ENCODE results near the gene IFT25.

The IFT25 gene

DNA sequence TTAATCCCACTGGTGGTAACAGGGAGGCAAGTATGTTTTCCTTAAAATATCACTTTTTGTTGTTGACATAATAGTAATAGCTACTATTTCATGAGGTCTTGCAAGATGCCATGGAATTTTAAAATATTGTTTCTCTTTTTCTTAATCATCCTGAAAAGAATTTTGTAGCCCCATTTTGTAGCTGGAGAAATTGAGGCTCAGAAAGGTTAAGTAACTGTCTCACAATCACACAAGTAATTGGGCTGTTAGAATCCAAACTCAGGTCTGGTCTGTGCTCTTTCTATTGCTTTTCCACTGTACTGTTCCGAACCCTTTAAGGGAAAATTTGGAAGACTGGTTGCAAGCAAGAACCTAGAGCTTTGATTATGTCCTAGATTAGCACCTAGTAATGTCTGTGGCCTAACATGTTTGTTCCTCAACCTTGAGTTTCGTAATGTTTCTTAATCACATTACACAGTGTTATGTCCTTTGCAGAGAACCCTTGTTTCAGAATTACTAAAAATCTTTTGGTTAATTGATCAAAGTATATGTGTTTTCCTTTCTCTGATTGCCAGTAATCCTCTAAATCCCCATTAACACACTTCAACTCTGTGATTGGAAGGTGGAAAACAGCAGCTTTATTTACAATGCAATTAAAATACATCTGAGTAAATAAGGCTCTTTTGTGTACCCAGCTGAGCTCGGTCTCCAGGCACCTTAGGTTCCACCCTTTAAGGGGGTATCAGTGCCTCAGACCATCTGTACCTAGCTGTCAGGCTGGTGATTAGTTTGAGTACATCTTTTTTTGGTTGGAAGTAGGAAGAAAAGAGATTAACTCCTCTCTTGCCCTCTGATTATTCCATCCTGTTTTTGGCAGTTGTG lies 11.0 kb upstream of the IFT25 start:
- Histone ChIP-seq H3K27ac (ENCODE audit: low read length) (no peak overlapping the region), H3K9me3 (ENCODE audit: control insufficient read depth in 1 of 2, low read length in 2 of 2) (no peaks in the 10 kb centered on the region), H3K27me3 (ENCODE audit: low read depth, low read length) (no peaks in the 10 kb centered on the region), H3K36me3 (ENCODE audit: control insufficient read depth in 1 of 2, insufficient read depth in 2 of 2, low read length in 2 of 2) (peaks cover 20 to 32% of the 10 kb centered on the region in 2 donors), H3K4me3 (ENCODE audit: low read depth in 1 of 2, low read length in 2 of 2) (no peak overlapping the region), H3K4me1 (ENCODE audit: control insufficient read depth in 1 of 2, insufficient read depth in 2 of 2, low read length in 2 of 2) (peaks cover 0 to 16% of the 10 kb centered on the region in 2 donors)

DNA sequence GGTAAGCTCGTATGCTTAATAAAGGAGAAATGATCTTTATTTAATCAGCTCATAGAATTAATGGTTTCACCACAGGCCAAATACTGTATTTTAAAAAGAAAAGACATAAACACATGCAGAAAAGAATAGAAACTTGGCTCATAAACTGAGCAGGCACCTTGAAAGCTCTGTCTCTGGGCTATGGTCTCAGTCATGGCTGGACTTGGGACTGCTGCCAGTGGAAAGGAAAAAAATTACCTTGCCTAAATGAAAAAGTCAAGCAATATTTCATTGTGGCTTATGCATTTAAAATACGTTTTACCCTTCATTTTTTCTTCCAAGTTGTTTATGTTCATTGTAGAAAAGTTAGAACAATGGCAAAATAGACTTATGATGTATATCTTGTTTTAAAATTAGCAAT lies 8.6 kb upstream of the IFT25 start:
- Histone ChIP-seq H3K4me3 (ENCODE audit: low read depth in 1 of 2, low read length in 2 of 2) (no peak overlapping the region), H3K4me1 (ENCODE audit: control insufficient read depth in 1 of 2, insufficient read depth in 2 of 2, low read length in 2 of 2) (peaks cover 0 to 21% of the 10 kb centered on the region in 2 donors), H3K9me3 (ENCODE audit: control insufficient read depth in 1 of 2, low read length in 2 of 2) (no peaks in the 10 kb centered on the region), H3K27ac (ENCODE audit: low read length) (no peak overlapping the region), H3K36me3 (ENCODE audit: control insufficient read depth in 1 of 2, insufficient read depth in 2 of 2, low read length in 2 of 2) (peaks cover 11 to 20% of the 10 kb centered on the region in 2 donors), H3K27me3 (ENCODE audit: low read depth, low read length) (no peaks in the 10 kb centered on the region)

DNA sequence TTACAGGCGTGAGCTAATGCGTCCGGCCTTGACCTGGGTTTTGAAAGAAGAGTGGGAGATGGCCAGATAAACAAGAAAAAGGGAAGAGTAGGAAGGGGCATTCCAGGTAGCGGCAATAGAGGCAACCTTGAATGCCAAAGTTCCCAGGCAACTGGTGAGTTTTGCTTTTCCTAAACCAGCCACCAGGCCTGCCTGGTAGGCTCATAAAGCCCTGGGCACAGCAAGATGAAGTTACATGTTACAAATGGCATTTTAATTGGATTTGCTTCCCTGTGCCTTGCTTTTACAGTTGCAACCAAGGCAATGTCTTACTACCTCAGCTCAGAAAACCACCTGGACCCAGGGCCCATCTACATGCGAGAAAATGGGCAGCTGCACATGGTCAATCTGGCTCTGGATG lies 6.2 kb upstream of the IFT25 start:
- peaks cover 0 to 29% of the 10 kb centered on the region in 2 donors for H3K4me1 ChIP-seq (ENCODE audit: control insufficient read depth in 1 of 2, insufficient read depth in 2 of 2, low read length in 2 of 2)
- no peak overlapping the region for H3K27ac ChIP-seq (ENCODE audit: low read length)
- H3K36me3 ChIP-seq (ENCODE audit: control insufficient read depth in 1 of 2, insufficient read depth in 2 of 2, low read length in 2 of 2) = peaks cover 6 to 20% of the 10 kb centered on the region in 2 donors
- no peaks in the 10 kb centered on the region for H3K9me3 ChIP-seq (ENCODE audit: control insufficient read depth in 1 of 2, low read length in 2 of 2)
- no peaks in the 10 kb centered on the region for H3K27me3 ChIP-seq (ENCODE audit: low read depth, low read length)
- no peak overlapping the region for H3K4me3 ChIP-seq (ENCODE audit: low read depth in 1 of 2, low read length in 2 of 2)

DNA sequence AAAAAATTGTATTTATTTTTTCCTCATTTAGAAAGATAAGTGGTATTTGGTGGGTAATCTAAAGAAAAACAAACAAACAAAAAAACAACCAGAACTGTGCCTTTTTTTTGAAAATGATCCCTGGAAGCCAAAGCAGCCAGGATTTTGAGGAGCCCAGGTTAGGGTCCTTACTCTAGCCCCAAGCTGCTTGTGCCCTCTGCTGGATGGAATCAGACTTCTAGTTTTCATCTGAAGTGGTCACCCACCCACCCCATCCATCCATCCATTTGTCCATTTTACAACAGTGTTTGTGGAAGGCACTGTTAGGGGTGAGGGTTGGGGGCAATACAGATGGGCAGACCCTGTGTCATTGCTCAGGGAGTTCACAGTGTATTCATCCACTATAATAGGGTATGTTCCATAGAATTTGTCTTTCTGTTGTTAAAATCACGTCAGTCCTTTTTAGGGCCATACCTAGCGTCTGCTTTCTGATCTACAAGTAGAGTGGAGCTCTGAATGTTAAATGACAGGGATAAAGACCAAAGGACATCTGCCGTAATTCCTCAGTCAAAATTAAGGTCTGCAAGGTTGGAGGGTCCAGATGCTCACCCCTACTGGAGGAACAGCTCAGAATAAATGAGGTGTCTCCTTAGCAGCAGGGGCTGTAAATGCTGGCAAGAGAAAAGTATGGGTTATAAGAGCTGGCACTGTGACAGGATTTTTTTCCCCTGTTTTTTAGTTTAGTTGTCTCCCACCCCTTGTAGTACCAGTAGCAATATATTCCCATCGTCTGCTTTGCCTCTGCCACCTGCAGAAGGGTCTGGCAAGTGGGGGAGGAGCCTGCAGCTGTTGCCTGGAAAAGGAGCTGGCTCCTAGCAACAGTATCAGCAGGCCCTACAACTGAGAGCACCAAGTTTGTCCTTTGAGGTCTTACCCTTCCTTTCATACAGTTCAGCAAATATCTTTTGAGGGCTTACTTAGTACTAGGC lies 3.8 kb upstream of the IFT25 start:
- H3K4me1 ChIP-seq (ENCODE audit: control insufficient read depth in 1 of 2, insufficient read depth in 2 of 2, low read length in 2 of 2) = peaks cover 5 to 34% of the 10 kb centered on the region in 2 donors
- no peak overlapping the region for H3K4me3 ChIP-seq (ENCODE audit: low read depth in 1 of 2, low read length in 2 of 2)
- H3K27ac ChIP-seq (ENCODE audit: low read length) = no peak overlapping the region
- peaks cover 6 to 15% of the 10 kb centered on the region in 2 donors for H3K36me3 ChIP-seq (ENCODE audit: control insufficient read depth in 1 of 2, insufficient read depth in 2 of 2, low read length in 2 of 2)
- no peaks in the 10 kb centered on the region for H3K27me3 ChIP-seq (ENCODE audit: low read depth, low read length)
- no peaks in the 10 kb centered on the region for H3K9me3 ChIP-seq (ENCODE audit: control insufficient read depth in 1 of 2, low read length in 2 of 2)

DNA sequence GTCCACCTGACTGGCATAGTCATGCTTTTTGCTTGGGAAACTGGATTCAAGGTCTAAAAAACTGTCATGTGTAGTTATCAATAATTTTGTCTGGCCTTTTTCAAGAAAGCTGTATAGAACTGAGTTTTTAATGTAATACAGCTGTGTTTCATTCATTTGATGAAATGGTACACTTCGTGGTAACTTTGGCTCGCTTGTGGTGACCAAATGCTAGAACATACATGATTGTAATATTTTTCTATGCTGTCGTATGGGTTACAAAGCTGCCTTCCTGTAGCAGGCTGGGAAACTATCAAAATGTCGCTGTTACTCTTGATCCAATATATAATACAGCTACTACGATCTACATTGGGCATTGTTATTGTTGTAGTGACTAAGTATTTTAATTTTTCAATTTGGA lies 2.8 kb upstream of the IFT25 start:
- Histone ChIP-seq H3K9me3 (ENCODE audit: control insufficient read depth in 1 of 2, low read length in 2 of 2) (no peaks in the 10 kb centered on the region), H3K36me3 (ENCODE audit: control insufficient read depth in 1 of 2, insufficient read depth in 2 of 2, low read length in 2 of 2) (peaks cover 6 to 15% of the 10 kb centered on the region in 2 donors), H3K4me3 (ENCODE audit: low read depth in 1 of 2, low read length in 2 of 2) (no peak overlapping the region), H3K27me3 (ENCODE audit: low read depth, low read length) (no peaks in the 10 kb centered on the region), H3K4me1 (ENCODE audit: control insufficient read depth in 1 of 2, insufficient read depth in 2 of 2, low read length in 2 of 2) (peaks cover 5 to 30% of the 10 kb centered on the region in 2 donors), H3K27ac (ENCODE audit: low read length) (no peak overlapping the region)

DNA sequence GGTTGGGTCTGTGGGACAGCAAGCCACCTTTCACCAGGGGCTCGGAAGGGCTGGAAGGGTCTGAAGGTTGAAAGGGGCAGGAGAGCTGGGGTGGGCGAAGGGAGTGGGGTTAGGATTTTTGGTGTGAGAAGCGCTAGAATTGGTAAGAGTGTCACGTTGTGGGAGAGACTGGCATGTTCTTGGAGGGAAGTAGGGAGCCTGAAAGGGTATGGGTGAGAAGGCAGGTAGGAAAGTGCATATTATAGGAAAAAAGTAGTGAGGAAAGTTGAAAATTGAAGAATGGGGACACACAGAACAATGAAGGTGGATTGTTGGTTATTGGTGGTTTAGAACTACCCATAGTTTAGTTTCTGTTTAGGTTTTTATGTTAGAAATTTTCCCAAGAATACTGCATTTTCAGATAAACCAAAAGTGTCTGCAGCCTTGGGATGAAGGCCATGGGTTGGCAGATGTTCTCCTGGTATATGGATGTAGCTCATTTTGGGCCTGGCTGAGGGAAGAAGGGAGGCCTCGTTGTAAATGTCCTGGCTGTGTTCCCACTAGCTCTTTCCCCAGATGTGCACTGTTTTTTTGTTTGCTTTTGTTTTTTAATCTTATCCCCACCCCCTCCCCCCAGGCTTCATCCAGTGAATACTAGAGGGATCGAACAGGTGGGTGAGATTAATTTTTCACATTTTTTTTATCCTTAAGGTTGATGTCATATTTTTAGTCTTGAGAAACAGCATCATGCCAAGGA lies 1.8 kb upstream of the IFT25 start:
- Histone ChIP-seq H3K36me3 (ENCODE audit: control insufficient read depth in 1 of 2, insufficient read depth in 2 of 2, low read length in 2 of 2) (peaks cover 6 to 7% of the 10 kb centered on the region in 2 donors), H3K27me3 (ENCODE audit: low read depth, low read length) (no peaks in the 10 kb centered on the region), H3K4me1 (ENCODE audit: control insufficient read depth in 1 of 2, insufficient read depth in 2 of 2, low read length in 2 of 2) (peaks cover 5 to 30% of the 10 kb centered on the region in 2 donors), H3K27ac (ENCODE audit: low read length) (peak overlapping the region; percentile 65), H3K4me3 (ENCODE audit: low read depth in 1 of 2, low read length in 2 of 2) (peak overlapping the region; percentile 68 to 84), H3K9me3 (ENCODE audit: control insufficient read depth in 1 of 2, low read length in 2 of 2) (no peaks in the 10 kb centered on the region)

DNA sequence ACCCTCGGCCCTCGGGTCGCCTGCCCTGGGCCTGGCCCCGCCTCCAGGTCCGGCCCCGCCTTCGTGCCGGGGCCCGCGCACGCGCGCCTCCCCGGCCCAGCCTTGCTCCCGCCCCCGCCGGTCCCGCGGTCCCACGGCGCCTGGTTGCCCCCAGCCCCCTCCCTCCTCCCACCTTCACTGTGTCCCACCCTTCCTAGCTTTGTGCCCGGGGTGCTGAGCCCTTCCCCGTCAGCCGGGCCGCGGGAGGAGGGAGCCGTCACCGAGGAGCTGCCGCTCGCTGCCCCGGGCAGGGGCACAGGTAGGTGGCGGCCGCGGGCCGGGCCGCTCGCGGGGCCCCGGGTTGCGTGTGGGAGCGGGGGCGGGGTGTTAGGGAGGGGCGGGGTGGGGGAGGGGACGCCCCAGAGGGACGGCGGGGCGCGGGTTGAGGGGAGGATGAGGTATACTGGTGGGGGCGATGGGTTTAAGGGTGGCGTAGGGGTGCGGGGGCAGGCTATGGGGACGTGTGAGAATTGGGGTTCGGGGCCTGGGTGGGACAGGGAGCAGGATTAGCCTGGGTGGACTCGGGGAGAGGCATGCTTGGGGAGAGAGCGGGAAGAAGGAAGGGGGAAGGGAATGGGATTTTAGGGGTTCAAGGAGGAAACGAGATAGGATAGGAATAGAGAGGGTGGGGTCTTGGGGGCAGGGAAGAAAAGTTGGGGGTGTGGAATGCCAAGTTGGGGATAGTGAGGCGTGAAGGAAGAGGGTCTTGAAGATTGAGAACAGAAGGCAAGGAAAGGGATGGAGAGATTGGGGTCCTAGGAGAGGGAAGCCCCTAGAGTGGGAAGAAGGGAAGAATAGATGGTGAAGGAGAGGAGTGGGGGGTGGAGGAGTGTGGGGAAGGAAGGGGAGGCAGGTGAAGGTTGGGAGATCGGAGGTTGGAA lies 1.0 kb upstream of the IFT25 start, which contains the start of gene LRRC42:
Gene LRRC42, plus strand, starts transcription at position 99 of the 920 bp plus-strand sequence. CDS start 5,650 bp downstream, outside the sequence.
- H3K27me3 ChIP-seq (ENCODE audit: low read depth, low read length) = no peaks in the 10 kb centered on the region
- peak within 1 kb of the TSS; percentile 70 for H3K27ac ChIP-seq (ENCODE audit: low read length)
- peak within 1 kb of the TSS; percentile 80 to 84 for H3K4me3 ChIP-seq (ENCODE audit: low read depth in 1 of 2, low read length in 2 of 2)
- H3K4me1 ChIP-seq (ENCODE audit: control insufficient read depth in 1 of 2, insufficient read depth in 2 of 2, low read length in 2 of 2) = peaks cover 5 to 30% of the 10 kb centered on the region in 2 donors
- H3K9me3 ChIP-seq (ENCODE audit: control insufficient read depth in 1 of 2, low read length in 2 of 2) = no peaks in the 10 kb centered on the region
- H3K36me3 ChIP-seq (ENCODE audit: control insufficient read depth in 1 of 2, insufficient read depth in 2 of 2, low read length in 2 of 2) = no peaks in the 10 kb centered on the region

DNA sequence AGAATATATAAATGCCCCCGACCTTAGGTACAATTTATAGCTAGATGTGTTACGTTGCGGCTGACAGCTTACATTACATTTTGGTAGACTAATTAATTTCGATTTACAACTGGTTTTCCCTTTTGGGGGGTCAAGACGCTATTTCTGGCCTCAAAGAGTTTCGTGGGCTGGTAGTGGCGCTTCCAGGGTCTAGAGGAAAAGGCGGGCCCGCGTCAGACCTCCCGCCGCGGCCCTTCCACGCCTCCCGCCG lies 391 bp downstream of the IFT25 start:
- Histone ChIP-seq H3K27me3 (ENCODE audit: low read depth, low read length) (no peaks in the 10 kb centered on the region), H3K9me3 (ENCODE audit: control insufficient read depth in 1 of 2, low read length in 2 of 2) (no peaks in the 10 kb centered on the region), H3K36me3 (ENCODE audit: control insufficient read depth in 1 of 2, insufficient read depth in 2 of 2, low read length in 2 of 2) (no peaks in the 10 kb centered on the region), H3K4me3 (ENCODE audit: low read depth in 1 of 2, low read length in 2 of 2) (peak overlapping the region; percentile 80 to 84), H3K4me1 (ENCODE audit: control insufficient read depth in 1 of 2, insufficient read depth in 2 of 2, low read length in 2 of 2) (peaks cover 5 to 30% of the 10 kb centered on the region in 2 donors), H3K27ac (ENCODE audit: low read length) (peak overlapping the region; percentile 70)

DNA sequence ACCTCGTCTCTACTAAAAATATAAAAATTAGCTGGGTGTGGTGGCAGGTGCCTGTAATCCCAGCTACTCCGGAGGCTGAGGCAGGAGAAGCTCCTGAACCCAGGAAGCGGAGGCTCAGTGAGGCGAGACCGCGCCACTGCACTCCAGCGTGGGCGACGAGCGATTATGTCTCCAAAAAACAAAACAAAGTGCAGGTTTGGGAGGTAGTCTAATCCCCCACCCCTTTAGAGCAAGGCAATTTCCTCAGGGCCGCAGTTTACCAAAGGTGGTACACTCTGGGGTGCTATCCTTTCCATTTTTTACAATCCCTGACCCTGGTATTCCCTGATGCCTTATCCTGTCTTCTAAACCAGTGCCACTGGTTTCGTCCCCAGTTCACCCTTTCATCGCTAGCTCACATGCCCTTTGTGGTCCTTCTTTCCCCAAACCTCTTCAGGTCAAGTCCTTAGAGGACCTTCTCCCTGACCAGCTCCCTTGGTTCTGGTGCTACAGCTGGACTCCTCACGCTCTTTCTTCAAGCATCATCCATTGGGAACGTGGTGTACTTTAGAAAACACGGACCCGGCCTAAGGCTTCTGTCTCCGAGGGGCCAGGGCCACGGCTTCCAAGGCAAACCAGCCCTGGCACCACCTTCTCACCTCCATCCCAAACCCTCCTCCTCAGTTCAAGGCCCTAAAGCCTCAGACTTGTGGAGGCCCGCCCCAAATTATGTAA lies 873 bp downstream of the IFT25 start:
- peaks cover 5 to 30% of the 10 kb centered on the region in 2 donors for H3K4me1 ChIP-seq (ENCODE audit: control insufficient read depth in 1 of 2, insufficient read depth in 2 of 2, low read length in 2 of 2)
- peak overlapping the region; percentile 70 for H3K27ac ChIP-seq (ENCODE audit: low read length)
- H3K36me3 ChIP-seq (ENCODE audit: control insufficient read depth in 1 of 2, insufficient read depth in 2 of 2, low read length in 2 of 2) = no peaks in the 10 kb centered on the region
- no peaks in the 10 kb centered on the region for H3K27me3 ChIP-seq (ENCODE audit: low read depth, low read length)
- peak overlapping the region; percentile 80 to 84 for H3K4me3 ChIP-seq (ENCODE audit: low read depth in 1 of 2, low read length in 2 of 2)
- H3K9me3 ChIP-seq (ENCODE audit: control insufficient read depth in 1 of 2, low read length in 2 of 2) = no peaks in the 10 kb centered on the region

Data from muscle layer of duodenum (tissue), 2 donors.